HepG2 (cell line): ENCODE measurements around the gene STAT1. TPM values are rescaled to one million over a fixed set of nuclear protein-coding genes. Genes with fewer than 3 reads are reported as not detected.

Source experiments
- CC2D1A ChIP-seq: sonication (generic); formaldehyde crosslinking; IDR thresholded peaks from 2 replicates; pipeline ENCODE4 v1.8.1; 2023; ENCODE audit warnings: mild to moderate bottlenecking, missing genetic modification reagents
- CCDC6 ChIP-seq: sonication (generic); formaldehyde crosslinking; IDR thresholded peaks from 2 replicates; pipeline ENCODE4 v1.8.1; 2022; ENCODE audit warnings: mild to moderate bottlenecking, missing genetic modification reagents, moderate library complexity
- CEBPG ChIP-seq: IDR thresholded peaks from 2 replicates; pipeline ENCODE4 v1.6.1; 2016
- CERS6 ChIP-seq: sonication (generic); formaldehyde crosslinking; IDR thresholded peaks from 2 replicates; pipeline ENCODE4 v1.5.0; 2020; ENCODE audit warnings: missing genetic modification reagents
- ESRRA ChIP-seq: sonication (generic); formaldehyde crosslinking; IDR thresholded peaks from 2 replicates; pipeline ENCODE4 v1.5.1; 2020; ENCODE audit warnings: mild to moderate bottlenecking, low read depth, missing genetic modification reagents
- FOXA1 ChIP-seq, 2 experiments: fragments of 450-650 bp in 1 of 2; sonication (generic) in 1 of 2; formaldehyde crosslinking in 1 of 2; IDR thresholded peaks; 2 replicates each; pipeline versions ENCODE4 v1.4.0 to v1.6.1; 2016 to 2020; ENCODE audit warnings: missing genetic modification reagents in 1 of 2
- FOXJ3 ChIP-seq: sonication (generic); formaldehyde crosslinking; IDR thresholded peaks from 2 replicates; pipeline ENCODE4 v1.4.0; 2020; ENCODE audit warnings: missing genetic modification reagents, mild to moderate bottlenecking, borderline replicate concordance
- HIVEP1 ChIP-seq: sonication (generic); formaldehyde crosslinking; IDR thresholded peaks from 2 replicates; pipeline ENCODE4 v1.4.0; 2020; ENCODE audit warnings: mild to moderate bottlenecking, missing genetic modification reagents
- KAT8 ChIP-seq: IDR thresholded peaks from 2 replicates; pipeline ENCODE4 v1.6.1; 2016; ENCODE audit warnings: missing genetic modification reagents, missing compliant biosample characterization
- KDM6A ChIP-seq: IDR thresholded peaks from 2 replicates; pipeline ENCODE4 v1.6.1; 2016; ENCODE audit warnings: low read depth
- MXD4 ChIP-seq: IDR thresholded peaks from 2 replicates; pipeline ENCODE4 v1.6.1; 2016; ENCODE audit warnings: mild to moderate bottlenecking, missing biosample characterization, missing genetic modification reagents
- NAIF1 ChIP-seq: sonication (generic); formaldehyde crosslinking; IDR thresholded peaks from 2 replicates; pipeline ENCODE4 v1.5.0; 2020; ENCODE audit warnings: mild to moderate bottlenecking, missing genetic modification reagents, borderline replicate concordance
- PTBP1 ChIP-seq: fragments of 200-400 bp; formaldehyde crosslinking; IDR thresholded peaks from 2 replicates; pipeline ENCODE4 v1.6.1; 2018; ENCODE audit warnings: low read length, low read depth; ENCODE audit not compliant: poor library complexity, severe bottlenecking
- SP2 ChIP-seq: sonication (generic); formaldehyde crosslinking; IDR thresholded peaks from 2 replicates; pipeline ENCODE4 v1.5.1; 2020; ENCODE audit warnings: mild to moderate bottlenecking, missing genetic modification reagents
- ZNF230 ChIP-seq: sonication (generic); formaldehyde crosslinking; IDR thresholded peaks from 2 replicates; pipeline ENCODE4 v1.4.0; 2020; ENCODE audit warnings: mild to moderate bottlenecking, missing genetic modification reagents
- ZNF530 ChIP-seq: sonication (generic); formaldehyde crosslinking; IDR thresholded peaks from 2 replicates; pipeline ENCODE4 v1.5.0; 2020; ENCODE audit warnings: low read depth, mild to moderate bottlenecking, missing genetic modification reagents
- ZNF724P ChIP-seq: sonication (generic); formaldehyde crosslinking; IDR thresholded peaks from 2 replicates; pipeline ENCODE4 v1.8.0; 2022; ENCODE audit warnings: missing genetic modification reagents, borderline replicate concordance
- ZNF776 ChIP-seq: sonication (generic); formaldehyde crosslinking; IDR thresholded peaks from 2 replicates; pipeline ENCODE4 v1.4.0; 2020; ENCODE audit warnings: mild to moderate bottlenecking, missing genetic modification reagents
- polyA plus RNA-seq, 8 experiments: library from polyadenylated mRNA; depleted of rRNA in 3 of 8; stranded (reverse) in 7 of 8; unstranded in 1 of 8; fragments of >200 nt; fragmentation: Illumina TruSeq in 4 of 8; extraction: Trizol in 4 of 8; gene quantifications; 2 replicates each; pipeline versions ENCODE4 v1.2.1 to v1.2.3, GENCODE V29; 2011 to 2016; ENCODE audit warnings: low read depth in 4 of 8, missing spikeins in 1 of 8, mixed read lengths in 1 of 8; ENCODE audit not compliant: insufficient read depth in 1 of 8
- total RNA-seq, 5 experiments: library from RNA; depleted of rRNA; stranded (reverse); fragments of >200 nt; fragmentation: Illumina TruSeq; extraction: Trizol; gene quantifications; 2 replicates each; pipeline ENCODE4 v1.2.3, GENCODE V29; 2016; ENCODE audit warnings: low read depth in 1 of 5
- TF ChIP-seq, protein P1 (sequence below): sonication (generic); formaldehyde crosslinking; IDR thresholded peaks from 2 replicates; pipeline ENCODE4 v1.4.0; 2020; ENCODE audit warnings: missing genetic modification reagents, borderline replicate concordance
- TF ChIP-seq, protein P2 (sequence below): sonication (generic); formaldehyde crosslinking; IDR thresholded peaks from 2 replicates; pipeline ENCODE4 v1.5.0; 2020; ENCODE audit warnings: missing genetic modification reagents
- TF ChIP-seq, protein P3 (sequence below): sonication (generic); formaldehyde crosslinking; IDR thresholded peaks from 2 replicates; pipeline ENCODE4 v1.5.0; 2020; ENCODE audit warnings: mild to moderate bottlenecking, low read depth, missing genetic modification reagents, borderline replicate concordance
- TF ChIP-seq, protein P4 (sequence below): sonication (generic); formaldehyde crosslinking; IDR thresholded peaks from 2 replicates; pipeline ENCODE4 v1.8.0; 2022; ENCODE audit warnings: mild to moderate bottlenecking, missing genetic modification reagents

STAT1 gene
- total and polyA plus RNA-seq, 2 of the 13 experiments (the other 11 are each of a cell fraction or from before 2014, with no cell fraction given): 21.8 to 59.6 TPM

DNA sequence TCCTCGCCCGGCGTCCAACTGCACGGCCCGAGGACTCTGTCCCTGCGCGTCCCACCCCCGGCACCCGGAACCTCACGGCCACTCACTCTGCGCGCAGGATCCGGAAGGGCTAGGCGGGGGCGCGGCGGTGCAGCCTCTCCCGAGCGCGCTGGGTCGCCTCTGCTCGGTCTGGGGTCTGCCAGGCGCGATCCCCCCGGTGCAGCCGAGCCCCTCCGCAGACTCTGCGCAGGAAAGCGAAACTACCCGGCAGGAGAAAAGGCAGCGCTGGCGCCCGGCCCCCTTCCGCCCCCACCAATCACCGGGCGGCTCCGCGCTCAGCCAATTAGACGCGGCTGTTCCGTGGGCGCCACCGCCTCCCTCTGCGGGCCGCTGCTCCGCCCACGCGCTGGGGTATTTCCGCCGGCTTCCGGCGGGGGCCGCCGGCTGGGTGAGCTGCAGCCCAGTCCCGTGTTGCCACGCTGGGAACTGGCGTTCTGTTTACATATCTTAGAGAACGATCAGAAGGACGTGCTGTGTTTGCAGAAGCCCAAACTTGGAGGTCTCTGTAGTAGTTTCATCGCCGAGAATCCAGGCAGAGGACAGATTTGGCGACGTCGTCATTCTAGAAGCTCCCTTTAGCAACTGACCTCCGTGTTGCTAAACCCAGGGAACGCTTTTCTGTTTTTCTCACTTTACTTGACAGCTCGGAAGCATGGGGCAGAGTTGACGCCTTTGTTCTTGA, at the start of gene STAT1 (continued):
- TF ChIP-seq PTBP1 (peak; percentile 82), KAT8 (CRISPR knock-in tag) (peak; percentile 98), FOXA1 (IDR thresholded peaks at IDR 0.05) (no peak), FOXA1 (CRISPR knock-in tag; IDR thresholded peaks at IDR 0.05) (peak; percentile 90), ESRRA (CRISPR knock-in tag) (peak; percentile 67; the same call in 1 of the 2 replicates), ZNF776 (CRISPR knock-in tag) (0 out of 2 replicates have a peak, but pooled peaks have one; percentile 90), SP2 (CRISPR knock-in tag) (peak; percentile 84), ZNF230 (peak; percentile 93; the same call in 1 of the 2 replicates), CEBPG (CRISPR knock-in tag) (peak; percentile 54), FOXJ3 (peak; percentile 29; the same call in 1 of the 2 replicates), KDM6A (no peak), CCDC6 (CRISPR knock-in tag) (peak; percentile 99), ZNF724P (CRISPR knock-in tag) (peak; percentile 71; the same call in 1 of the 2 replicates), MXD4 (CRISPR knock-in tag) (peak; percentile 99), HIVEP1 (CRISPR knock-in tag) (peak; percentile 99), ZNF530 (CRISPR knock-in tag) (no peak), NAIF1 (peak; percentile 97), CERS6 (CRISPR knock-in tag) (no peak), CC2D1A (CRISPR knock-in tag) (peak; percentile 96)
- TF ChIP-seq, protein P1, sequence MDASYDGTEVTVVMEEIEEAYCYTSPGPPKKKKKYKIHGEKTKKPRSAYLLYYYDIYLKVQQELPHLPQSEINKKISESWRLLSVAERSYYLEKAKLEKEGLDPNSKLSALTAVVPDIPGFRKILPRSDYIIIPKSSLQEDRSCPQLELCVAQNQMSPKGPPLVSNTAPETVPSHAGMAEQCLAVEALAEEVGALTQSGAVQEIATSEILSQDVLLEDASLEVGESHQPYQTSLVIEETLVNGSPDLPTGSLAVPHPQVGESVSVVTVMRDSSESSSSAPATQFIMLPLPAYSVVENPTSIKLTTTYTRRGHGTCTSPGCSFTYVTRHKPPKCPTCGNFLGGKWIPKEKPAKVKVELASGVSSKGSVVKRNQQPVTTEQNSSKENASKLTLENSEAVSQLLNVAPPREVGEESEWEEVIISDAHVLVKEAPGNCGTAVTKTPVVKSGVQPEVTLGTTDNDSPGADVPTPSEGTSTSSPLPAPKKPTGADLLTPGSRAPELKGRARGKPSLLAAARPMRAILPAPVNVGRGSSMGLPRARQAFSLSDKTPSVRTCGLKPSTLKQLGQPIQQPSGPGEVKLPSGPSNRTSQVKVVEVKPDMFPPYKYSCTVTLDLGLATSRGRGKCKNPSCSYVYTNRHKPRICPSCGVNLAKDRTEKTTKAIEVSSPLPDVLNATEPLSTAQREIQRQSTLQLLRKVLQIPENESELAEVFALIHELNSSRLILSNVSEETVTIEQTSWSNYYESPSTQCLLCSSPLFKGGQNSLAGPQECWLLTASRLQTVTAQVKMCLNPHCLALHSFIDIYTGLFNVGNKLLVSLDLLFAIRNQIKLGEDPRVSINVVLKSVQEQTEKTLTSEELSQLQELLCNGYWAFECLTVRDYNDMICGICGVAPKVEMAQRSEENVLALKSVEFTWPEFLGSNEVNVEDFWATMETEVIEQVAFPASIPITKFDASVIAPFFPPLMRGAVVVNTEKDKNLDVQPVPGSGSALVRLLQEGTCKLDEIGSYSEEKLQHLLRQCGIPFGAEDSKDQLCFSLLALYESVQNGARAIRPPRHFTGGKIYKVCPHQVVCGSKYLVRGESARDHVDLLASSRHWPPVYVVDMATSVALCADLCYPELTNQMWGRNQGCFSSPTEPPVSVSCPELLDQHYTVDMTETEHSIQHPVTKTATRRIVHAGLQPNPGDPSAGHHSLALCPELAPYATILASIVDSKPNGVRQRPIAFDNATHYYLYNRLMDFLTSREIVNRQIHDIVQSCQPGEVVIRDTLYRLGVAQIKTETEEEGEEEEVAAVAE (CRISPR knock-in tag): peak; percentile 90; the same call in 1 of the 2 replicates
- TF ChIP-seq, protein P2, sequence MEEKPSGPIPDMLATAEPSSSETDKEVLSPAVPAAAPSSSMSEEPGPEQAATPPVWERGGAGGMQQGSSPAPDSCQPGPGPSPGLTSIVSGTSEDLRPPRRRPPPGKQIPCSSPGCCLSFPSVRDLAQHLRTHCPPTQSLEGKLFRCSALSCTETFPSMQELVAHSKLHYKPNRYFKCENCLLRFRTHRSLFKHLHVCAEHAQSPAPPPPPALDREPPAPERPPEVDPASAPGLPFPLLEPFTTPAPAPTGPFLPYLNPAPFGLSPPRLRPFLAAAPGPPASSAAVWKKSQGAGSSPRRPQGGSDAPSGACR (CRISPR knock-in tag): peak; percentile 96
- TF ChIP-seq, protein P3, sequence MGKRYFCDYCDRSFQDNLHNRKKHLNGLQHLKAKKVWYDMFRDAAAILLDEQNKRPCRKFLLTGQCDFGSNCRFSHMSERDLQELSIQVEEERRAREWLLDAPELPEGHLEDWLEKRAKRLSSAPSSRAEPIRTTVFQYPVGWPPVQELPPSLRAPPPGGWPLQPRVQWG (CRISPR knock-in tag): no peak
- TF ChIP-seq, protein P4, sequence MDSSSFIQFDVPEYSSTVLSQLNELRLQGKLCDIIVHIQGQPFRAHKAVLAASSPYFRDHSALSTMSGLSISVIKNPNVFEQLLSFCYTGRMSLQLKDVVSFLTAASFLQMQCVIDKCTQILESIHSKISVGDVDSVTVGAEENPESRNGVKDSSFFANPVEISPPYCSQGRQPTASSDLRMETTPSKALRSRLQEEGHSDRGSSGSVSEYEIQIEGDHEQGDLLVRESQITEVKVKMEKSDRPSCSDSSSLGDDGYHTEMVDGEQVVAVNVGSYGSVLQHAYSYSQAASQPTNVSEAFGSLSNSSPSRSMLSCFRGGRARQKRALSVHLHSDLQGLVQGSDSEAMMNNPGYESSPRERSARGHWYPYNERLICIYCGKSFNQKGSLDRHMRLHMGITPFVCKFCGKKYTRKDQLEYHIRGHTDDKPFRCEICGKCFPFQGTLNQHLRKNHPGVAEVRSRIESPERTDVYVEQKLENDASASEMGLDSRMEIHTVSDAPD: peak; percentile 74; the same call in 1 of the 2 replicates
